GM13976 (cell line): ENCODE measurements around the gene CCDC33.

Experiments
- DNase-seq: peaks from one replicate; pipeline ENCODE4 v3.0.0; 2012; ENCODE audit warnings: low spot score
- CTCF ChIP-seq: IDR thresholded peaks from 2 replicates; pipeline ENCODE4 v1.5.1; 2012; ENCODE audit warnings: borderline replicate concordance, mild to moderate bottlenecking; ENCODE audit not compliant: insufficient read depth; ENCODE audit errors: extremely low read depth, missing control alignments, control extremely low read depth
- in situ Hi-C: fragments of 300-500 bp; cut with MboI; formaldehyde crosslinking; loops from one replicate; pipeline ENCODE4 v1.12.0; 2022; ENCODE audit warnings: low sequenced_read_pairs, mixed read lengths, inconsistent platforms; ENCODE audit not compliant: unreplicated experiment

Gene CCDC33

GRCh38 chr15:74313889-74314288 lies 77.8 kb downstream of the CCDC33 start:
- in situ Hi-C loops = no loop called here
- no peak for DNase-seq

DNA sequence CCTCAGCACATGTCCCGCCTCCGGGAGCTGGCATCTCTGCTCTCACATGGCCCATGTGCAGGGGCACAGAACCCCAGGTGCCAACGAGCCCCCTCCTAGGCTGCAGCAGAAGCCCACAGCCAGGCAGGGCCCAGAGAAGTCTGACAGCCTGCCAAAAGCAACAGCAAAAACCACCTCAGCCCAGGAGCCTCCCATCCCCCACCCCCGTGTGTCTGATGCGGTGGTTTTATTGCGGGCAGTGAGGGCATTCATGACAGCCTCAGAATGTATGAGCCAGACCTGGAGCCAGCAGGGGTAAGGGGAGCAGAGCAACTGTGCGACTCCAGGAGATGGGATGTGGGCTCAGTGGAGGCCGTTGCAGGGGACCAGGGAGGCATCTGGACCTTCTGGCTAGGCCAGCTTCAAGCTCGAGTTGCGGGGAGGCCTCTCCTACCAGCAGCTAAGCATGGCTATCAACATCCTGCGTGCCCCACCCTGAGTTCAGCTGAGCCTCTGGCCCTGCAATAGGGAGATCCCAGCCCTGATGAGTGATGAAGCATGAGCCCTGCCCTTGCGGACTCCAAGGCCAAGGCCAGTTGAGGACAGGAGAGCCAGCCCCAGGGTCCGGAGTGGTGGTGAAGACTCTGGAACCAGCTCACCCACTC lies 78.8 kb downstream of the CCDC33 start:
- in situ Hi-C loops = no loop called here
- DNase-seq = no peak
- no peak for TF ChIP-seq CTCF

More at GRCh38 chr15:74313889-74314288, 77.8 kb downstream of the CCDC33 start:
- no peak for TF ChIP-seq CTCF

DNA sequence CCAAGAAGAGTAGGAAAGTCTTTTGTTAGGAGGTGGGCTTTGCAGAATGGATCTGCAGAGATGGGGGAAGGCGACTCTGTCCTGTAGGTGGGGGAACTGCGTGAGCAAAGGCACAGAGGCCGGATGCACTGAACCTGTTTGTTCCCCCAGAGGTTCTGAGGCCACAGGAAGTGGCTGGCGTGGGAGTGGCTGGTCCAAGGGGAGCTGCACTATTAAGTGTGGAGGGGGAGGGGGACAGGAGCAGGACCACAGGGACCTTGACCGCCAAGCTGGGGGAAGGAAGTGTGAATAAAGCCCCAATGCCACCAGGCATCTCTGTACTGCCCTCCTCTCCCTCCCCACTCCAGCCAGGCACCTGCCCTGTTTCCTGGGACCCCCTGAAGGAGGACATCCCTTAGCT lies 79.5 kb downstream of the CCDC33 start:
- in situ Hi-C loops = no loop called here
- DNase-seq = peak; percentile 76
- TF ChIP-seq CTCF = no peak

DNA sequence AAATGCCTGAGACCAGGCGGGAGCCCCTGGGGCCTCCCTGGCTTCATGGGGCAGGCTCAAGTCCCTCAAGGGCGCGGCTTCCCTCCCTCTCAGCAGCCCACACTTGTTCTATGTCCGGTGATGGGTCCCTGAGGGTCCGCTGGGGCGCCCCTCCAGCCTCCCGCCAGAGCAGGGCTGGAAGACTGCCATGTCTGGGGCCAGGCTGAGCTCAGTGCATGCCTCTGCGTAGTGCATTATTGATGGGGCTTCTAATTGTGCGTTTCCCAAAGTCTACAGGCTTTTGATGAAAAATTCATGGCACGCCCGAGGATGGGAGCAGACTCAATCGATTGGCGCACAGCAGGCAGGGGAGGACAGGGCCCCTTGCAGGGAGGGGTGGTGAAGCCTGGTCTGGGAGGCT lies 80.0 kb downstream of the CCDC33 start:
- DNase-seq = no peak
- no peak for TF ChIP-seq CTCF
- in situ Hi-C loops = no loop called here

- no peak for DNase-seq
- TF ChIP-seq CTCF = no peak
- in situ Hi-C loops = no loop called here
Measured at GRCh38 chr15:74317820-74318375, 81.8 kb downstream of the CCDC33 start.

- no peak for TF ChIP-seq CTCF
- in situ Hi-C loops = no loop called here
- DNase-seq = no peak
Measured at GRCh38 chr15:74318376-74319137, 82.4 kb downstream of the CCDC33 start.
